MCF 10A (cell line): ENCODE data around the gene TMEM107. TPM values are rescaled to one million over a fixed set of nuclear protein-coding genes. Genes with fewer than 3 reads are reported as not detected.
A peak's percentile ranks its signal among the peaks of the same experiment; 100 is the strongest.

ENCODE experiments used
- BruUV-seq: library from RNA; stranded (reverse); fragments of 400-500 nt; replicated peaks from 2 replicates; lab custom pipeline; 2021; lab: Mats Ljungman, UMichigan
- CTCF ChIA-PET: fragments of 300-600 bp; sonication (Branson Sonifier 250); formaldehyde crosslinking; extraction: SDS; loops from one replicate; lab custom pipeline; 2021; ENCODE audit warnings: antibody characterized with exemption, inconsistent platforms; lab: Yijun Ruan, JAX
- POLR2A ChIA-PET: fragments of 300-600, 350-650 bp; sonication (Branson Sonifier 250); formaldehyde crosslinking; extraction: SDS; loops from one replicate; lab custom pipeline; 2020; ENCODE audit warnings: antibody characterized with exemption, inconsistent platforms; lab: Yijun Ruan, JAX
- DNase-seq: peaks from one replicate; pipeline ENCODE4 v3.0.0-alpha.2; 2018; ENCODE audit not compliant: unreplicated experiment
- H3K27ac Mint-ChIP-seq: one replicate; pipeline ENCODE4 v1.8.0; 2022; ENCODE audit warnings: mild to moderate bottlenecking, low read depth, mixed read lengths; ENCODE audit not compliant: unreplicated experiment
- H3K27me3 Mint-ChIP-seq: one replicate; pipeline ENCODE4 v1.8.0; 2022; ENCODE audit warnings: mixed read lengths; ENCODE audit not compliant: insufficient read depth, unreplicated experiment
- H3K36me3 Mint-ChIP-seq: one replicate; pipeline ENCODE4 v1.8.0; 2022; ENCODE audit warnings: mild to moderate bottlenecking, moderate library complexity, mixed read lengths; ENCODE audit not compliant: insufficient read depth, unreplicated experiment
- H3K4me1 Mint-ChIP-seq: one replicate; pipeline ENCODE4 v1.8.0; 2022; ENCODE audit warnings: mixed read lengths; ENCODE audit not compliant: insufficient read depth, unreplicated experiment
- H3K4me3 Mint-ChIP-seq: one replicate; pipeline ENCODE4 v1.8.0; 2022; ENCODE audit warnings: mild to moderate bottlenecking, moderate library complexity, mixed read lengths; ENCODE audit not compliant: unreplicated experiment
- H3K9me3 Mint-ChIP-seq: one replicate; pipeline ENCODE4 v1.8.0; 2022; ENCODE audit warnings: mixed read lengths; ENCODE audit not compliant: unreplicated experiment
- intact Hi-C: fragments of 100-400 bp; cut with micrococcal nuclease; formaldehyde crosslinking; loops from 2 replicates; pipeline ENCODE4 v1.14.1; 2022
- total RNA-seq: library from RNA; stranded (reverse); gene quantifications from 2 replicates; pipeline ENCODE4 v1.2.3, GENCODE V29; 2022
- TF ChIP-seq, protein P1 (sequence below): fragments of 200-600 bp; IDR thresholded peaks from one replicate; pipeline ENCODE4 v1.8.0; 2022; ENCODE audit warnings: antibody characterized with exemption, mild to moderate bottlenecking; ENCODE audit not compliant: unreplicated experiment

Gene TMEM107
- total RNA-seq, 1 experiment from 2014 or later = 8.4 TPM

DNA sequence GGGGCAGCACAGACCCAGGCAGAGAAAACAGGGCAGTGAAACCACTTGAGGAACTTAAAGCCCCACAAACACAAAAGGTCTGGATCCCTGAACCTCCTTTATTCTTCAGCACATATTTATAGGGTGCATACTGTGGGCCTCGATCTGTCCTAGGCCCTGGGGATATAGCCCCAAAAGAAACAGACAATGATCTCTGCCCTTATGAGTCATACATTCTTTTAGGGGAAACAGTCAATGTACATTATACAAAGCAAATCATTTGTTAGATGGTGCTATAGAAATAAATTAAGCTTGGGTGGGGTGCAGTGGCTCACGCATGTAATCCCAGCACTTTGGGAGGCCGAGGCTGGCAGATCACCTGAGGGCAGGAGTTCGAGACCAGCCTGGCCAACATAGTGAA lies 42.2 kb downstream of the TMEM107 start:
- DNase-seq = no peak
- Mint-ChIP-seq H3K9me3 (no peaks in the 10 kb centered on the region), H3K4me1 (peaks cover 6% of the 10 kb centered on the region), H3K36me3 (no peaks in the 10 kb centered on the region), H3K27ac (no peak overlapping the region), H3K27me3 (no peaks in the 10 kb centered on the region), H3K4me3 (no peak overlapping the region)
- TF ChIP-seq, protein P1, sequence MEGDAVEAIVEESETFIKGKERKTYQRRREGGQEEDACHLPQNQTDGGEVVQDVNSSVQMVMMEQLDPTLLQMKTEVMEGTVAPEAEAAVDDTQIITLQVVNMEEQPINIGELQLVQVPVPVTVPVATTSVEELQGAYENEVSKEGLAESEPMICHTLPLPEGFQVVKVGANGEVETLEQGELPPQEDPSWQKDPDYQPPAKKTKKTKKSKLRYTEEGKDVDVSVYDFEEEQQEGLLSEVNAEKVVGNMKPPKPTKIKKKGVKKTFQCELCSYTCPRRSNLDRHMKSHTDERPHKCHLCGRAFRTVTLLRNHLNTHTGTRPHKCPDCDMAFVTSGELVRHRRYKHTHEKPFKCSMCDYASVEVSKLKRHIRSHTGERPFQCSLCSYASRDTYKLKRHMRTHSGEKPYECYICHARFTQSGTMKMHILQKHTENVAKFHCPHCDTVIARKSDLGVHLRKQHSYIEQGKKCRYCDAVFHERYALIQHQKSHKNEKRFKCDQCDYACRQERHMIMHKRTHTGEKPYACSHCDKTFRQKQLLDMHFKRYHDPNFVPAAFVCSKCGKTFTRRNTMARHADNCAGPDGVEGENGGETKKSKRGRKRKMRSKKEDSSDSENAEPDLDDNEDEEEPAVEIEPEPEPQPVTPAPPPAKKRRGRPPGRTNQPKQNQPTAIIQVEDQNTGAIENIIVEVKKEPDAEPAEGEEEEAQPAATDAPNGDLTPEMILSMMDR = no peak
- BruUV-seq = no TSS peak
- ChIA-PET POLR2A (interaction anchor here (1.1 to 19.5 kb wide), 3 partner anchors 10 to 39 kb away, joined by 3 to 429 read pairs (median 4); partner anchors contain the start of genes HES7 and PER1), CTCF (interaction anchor here (0.7 to 3.1 kb wide), 3 partner anchors 13 to 87 kb away, joined by 3 to 7 read pairs (median 3); no protein-coding TSS in a partner anchor)
- intact Hi-C loops = no loop called here

DNA sequence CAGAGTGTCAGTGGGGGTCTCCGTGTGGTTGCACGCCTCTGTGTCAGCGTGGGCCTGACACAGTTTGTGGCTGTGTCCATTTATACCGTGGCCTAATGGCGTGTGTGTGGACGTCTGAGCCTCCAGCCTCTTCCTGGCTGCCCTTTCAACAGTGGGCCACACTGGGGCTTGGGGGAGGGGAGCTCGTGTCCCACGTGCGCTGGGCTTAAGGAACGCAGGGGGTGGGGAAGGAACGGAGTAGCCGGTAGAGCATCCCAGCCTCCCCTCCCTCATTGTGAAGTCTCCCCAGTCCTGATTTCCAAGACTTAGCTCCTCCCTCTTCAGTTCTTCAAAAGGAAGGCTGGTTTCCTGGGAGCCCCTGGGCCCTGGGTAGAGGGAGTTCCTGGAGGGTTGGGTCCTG lies 42.8 kb downstream of the TMEM107 start:
- Mint-ChIP-seq H3K4me1 (peaks cover 6% of the 10 kb centered on the region), H3K36me3 (no peaks in the 10 kb centered on the region), H3K27me3 (no peaks in the 10 kb centered on the region), H3K9me3 (no peaks in the 10 kb centered on the region), H3K27ac (no peak overlapping the region), H3K4me3 (no peak overlapping the region)
- intact Hi-C loops = no loop called here
- DNase-seq = no peak
- CTCF ChIA-PET = interaction anchor here (0.7 to 3.1 kb wide), 4 partner anchors 13 to 88 kb away, joined by 3 to 7 read pairs (median 4); no protein-coding TSS in a partner anchor
- BruUV-seq = no TSS peak
- POLR2A ChIA-PET = interaction anchor here (0.5 to 19.5 kb wide), 4 partner anchors 9 to 782 kb away, joined by 3 to 429 read pairs (median 3); partner anchors contain the start of genes HES7 and PER1
- TF ChIP-seq, protein P1 = no peak

DNA sequence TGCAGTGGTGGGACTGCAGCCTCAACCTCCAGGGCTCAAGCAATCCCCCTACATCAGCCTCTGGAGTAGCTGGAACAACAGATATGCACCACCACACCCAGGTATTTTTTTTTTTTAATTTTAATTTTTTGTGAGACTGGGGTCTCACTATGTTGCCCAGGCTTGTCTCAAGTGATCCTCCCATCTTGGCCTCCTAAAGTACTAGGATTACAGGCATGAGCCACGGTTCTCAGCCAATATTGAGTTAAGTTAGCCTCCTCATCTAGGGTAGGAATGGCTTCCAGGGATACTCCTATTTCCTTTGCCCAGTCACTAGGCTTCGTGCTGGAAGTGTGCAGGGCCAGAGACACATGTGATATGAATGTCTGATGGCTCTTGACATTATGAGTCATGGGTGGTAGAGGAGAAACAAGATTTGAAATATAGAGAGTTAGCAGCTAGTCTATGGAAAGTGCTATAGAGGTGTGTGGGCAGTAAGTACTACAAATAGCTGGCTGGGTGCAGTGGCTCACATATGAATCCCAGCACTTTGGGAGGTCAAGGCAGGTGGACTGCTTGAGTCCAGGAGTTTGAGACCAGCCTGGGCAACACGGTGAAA lies 44.2 kb downstream of the TMEM107 start:
- H3K27ac Mint-ChIP-seq = no peak overlapping the region
- no peaks in the 10 kb centered on the region for H3K36me3 Mint-ChIP-seq
- H3K4me3 Mint-ChIP-seq = no peak overlapping the region
- H3K4me1 Mint-ChIP-seq = peaks cover 11% of the 10 kb centered on the region
- TF ChIP-seq, protein P1 = no peak
- no peaks in the 10 kb centered on the region for H3K9me3 Mint-ChIP-seq
- H3K27me3 Mint-ChIP-seq = no peaks in the 10 kb centered on the region
- CTCF ChIA-PET = interaction anchor here (0.6 to 1.9 kb wide), 5 partner anchors 10 to 547 kb away, joined by 3 to 5 read pairs (median 3); no protein-coding TSS in a partner anchor
- peak; percentile 55 for DNase-seq
- POLR2A ChIA-PET = interaction anchor here (0.7 to 19.5 kb wide), 5 partner anchors 8 to 56 kb away, joined by 3 to 429 read pairs (median 3); partner anchors contain the start of genes HES7 and PER1
- intact Hi-C loops = no loop called here
- BruUV-seq = no TSS peak

DNA sequence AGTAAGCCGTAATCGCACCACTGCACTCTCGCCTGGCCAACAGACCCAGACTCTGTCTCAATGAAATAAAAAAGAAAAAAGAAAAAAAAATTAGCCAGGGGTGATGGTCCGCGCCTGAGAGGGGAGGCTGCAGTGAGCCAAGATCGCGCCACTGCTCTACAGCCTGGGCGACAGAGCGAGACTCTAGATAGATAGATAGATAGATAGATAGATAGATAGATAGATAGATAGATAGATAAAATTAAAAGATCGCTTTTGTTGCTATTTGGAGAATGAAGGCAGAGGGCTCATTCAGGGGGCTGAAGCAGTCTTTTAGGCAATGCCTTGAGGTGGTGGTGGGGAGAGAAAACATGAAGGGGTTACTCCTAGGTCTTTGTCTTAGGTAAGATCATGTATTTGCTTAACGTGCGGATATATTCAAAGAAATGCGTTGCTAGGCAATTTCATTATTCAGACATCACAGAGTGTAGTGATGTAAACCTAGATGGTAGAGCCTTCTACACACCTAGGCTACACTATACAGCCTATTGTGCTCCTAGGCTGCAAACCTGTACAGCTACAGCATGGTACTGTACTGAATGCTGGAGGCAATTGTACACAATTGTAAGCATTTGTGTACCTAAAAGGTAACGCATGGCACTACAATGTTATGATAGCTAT lies 47.9 kb downstream of the TMEM107 start:
- TF ChIP-seq, protein P1 = no peak
- CTCF ChIA-PET = interaction anchor here (0.7 to 2.3 kb wide), 4 partner anchors 10 to 541 kb away, joined by 3 to 7 read pairs (median 6); no protein-coding TSS in a partner anchor
- no peaks in the 10 kb centered on the region for H3K27me3 Mint-ChIP-seq
- H3K36me3 Mint-ChIP-seq = peaks cover 21% of the 10 kb centered on the region
- H3K9me3 Mint-ChIP-seq = no peaks in the 10 kb centered on the region
- BruUV-seq = no TSS peak
- H3K27ac Mint-ChIP-seq = no peak overlapping the region
- intact Hi-C loops = no loop called here
- H3K4me3 Mint-ChIP-seq = no peak overlapping the region
- peaks cover 41% of the 10 kb centered on the region for H3K4me1 Mint-ChIP-seq
- no peak for DNase-seq
- POLR2A ChIA-PET = interaction anchor here (19.5 kb wide), 1 partner anchor 26 kb away, joined by 429 read pairs; the partner anchor contains the start of gene PER1
